Spleen (tissue), 13 donors: Measurements from ENCODE around the gene ATG9A. TPM values are rescaled to one million over a fixed set of nuclear protein-coding genes. Genes with fewer than 3 reads are reported as not detected.

Source experiments
- DNase-seq: peaks from one replicate; pipeline ENCODE4 v3.0.0-alpha.2; 2020
- H3K27ac ChIP-seq, 8 donors: fragments of 200-600 bp; sonication (generic) in 7 of 8; 1 replicate in 4 of 8; 2 replicates in 4 of 8; pipeline versions ENCODE4 v1.5.0 to v1.8.0; 2016 to 2021; ENCODE audit warnings: inconsistent platforms in 4 of 8, mild to moderate bottlenecking in 4 of 8, moderate library complexity in 1 of 8
- H3K27me3 ChIP-seq, 7 donors: fragments of 200-600 bp; sonication (generic) in 6 of 7; replicated peaks in 1 of 7; 1 replicate in 4 of 7; 2 replicates in 3 of 7; pipeline versions ENCODE4 v1.5.0 to v1.8.0; 2016 to 2021; ENCODE audit warnings: inconsistent platforms in 3 of 7, mild to moderate bottlenecking in 1 of 7
- H3K36me3 ChIP-seq, 6 donors: fragments of 200-600 bp; sonication (generic) in 5 of 6; 1 replicate in 4 of 6; 2 replicates in 2 of 6; pipeline versions ENCODE4 v1.5.0 to v1.8.0; 2016 to 2021; ENCODE audit warnings: inconsistent platforms in 2 of 6
- H3K4me1 ChIP-seq, 6 donors: fragments of 200-600 bp; sonication (generic) in 5 of 6; 1 replicate in 3 of 6; 2 replicates in 3 of 6; pipeline versions ENCODE4 v1.5.0 to v1.8.0; 2016 to 2021; ENCODE audit warnings: inconsistent platforms in 3 of 6
- H3K4me3 ChIP-seq, 8 donors: fragments of 200-600 bp; sonication (generic) in 7 of 8; 1 replicate in 4 of 8; 2 replicates in 4 of 8; pipeline versions ENCODE4 v1.5.0 to v1.8.0; 2016 to 2021; ENCODE audit warnings: inconsistent platforms in 4 of 8, mild to moderate bottlenecking in 4 of 8, moderate library complexity in 2 of 8
- H3K9me3 ChIP-seq, 8 donors: fragments of 200-600 bp; sonication (generic) in 7 of 8; 1 replicate in 4 of 8; 2 replicates in 4 of 8; pipeline versions ENCODE4 v1.5.0 to v1.8.0; 2016 to 2021; ENCODE audit warnings: inconsistent platforms in 4 of 8
- POLR2A ChIP-seq, 3 donors: fragments of 450-650 bp; IDR thresholded peaks; one replicate each; pipeline ENCODE4 v1.5.1; 2017; ENCODE audit warnings: antibody characterized with exemption in 3 of 3, mild to moderate bottlenecking in 1 of 3
- POLR2AphosphoS5 ChIP-seq, 3 donors: sonication (generic); formaldehyde crosslinking; IDR thresholded peaks; one replicate each; pipeline ENCODE4 v1.5.1; 2017; ENCODE audit warnings: antibody characterized with exemption in 3 of 3
- WGBS, 5 donors: extraction: QIAGEN DNeasy Blood & Tissue Kit in 3 of 5; methylation state at CpG; one replicate each; pipeline versions ENCODE4 v1.1.5 to v1.1.7; 2013 to 2018; 5-methylcytosine and 5-hydroxymethylcytosine counted together
- intact Hi-C: fragments of 100-400 bp; cut with DNase I; formaldehyde crosslinking; loops from one replicate; pipeline ENCODE4 v1.15.0; 2023; ENCODE audit warnings: low total_unique reads
- long read RNA-seq, 2 donors: transcript quantifications; one replicate each; lab custom pipeline, GENCODE V29; 2026
- polyA plus RNA-seq, 3 donors: library from polyadenylated mRNA; stranded (reverse); fragments of 200-250 nt; gene quantifications; one replicate each; pipeline ENCODE4 v1.2.1, GENCODE V29; 2013
- total RNA-seq, 7 donors: library from RNA; depleted of rRNA in 3 of 7; stranded (reverse); fragments of >200 nt in 3 of 7; fragmentation: NEBNext Ultra II Directional in 4 of 7; extraction: Animal tissue kit (Norgen Biotek cat#: 25700) in 4 of 7; gene quantifications; one replicate each; pipeline versions ENCODE4 v1.1.0 to v1.2.1, GENCODE V29; 2016 to 2021
- TF ChIP-seq, protein P1 (sequence below), 11 experiments: fragments of 200-600 bp in 7 of 11; fragments of 450-650 bp in 4 of 11; sonication (generic) in 4 of 11; IDR thresholded peaks in 8 of 11; conservative IDR thresholded peaks in 3 of 11; 1 replicate in 7 of 11; 2 replicates in 4 of 11; pipeline versions ENCODE4 v1.4.0 to v1.8.0; 2016 to 2021; ENCODE audit warnings: antibody characterized with exemption in 11 of 11, inconsistent platforms in 4 of 11, mild to moderate bottlenecking in 1 of 11
- donor health status: healthy with polysubstance abuse.
- donor health status: DM: no; HTN: no; CAD: no; lungs with moderate emphysema.
- donor health status: DM: no; HTN: no; CAD: no.
- donor health status: Bipolar disorder and iron deficiency.
- donor health status: healthy.
- donor health status: DM: no; HTN: no; CAD: no.
- donor health status: DM: yes; HTN: yes; CAD: no.

Gene ATG9A, protein sequence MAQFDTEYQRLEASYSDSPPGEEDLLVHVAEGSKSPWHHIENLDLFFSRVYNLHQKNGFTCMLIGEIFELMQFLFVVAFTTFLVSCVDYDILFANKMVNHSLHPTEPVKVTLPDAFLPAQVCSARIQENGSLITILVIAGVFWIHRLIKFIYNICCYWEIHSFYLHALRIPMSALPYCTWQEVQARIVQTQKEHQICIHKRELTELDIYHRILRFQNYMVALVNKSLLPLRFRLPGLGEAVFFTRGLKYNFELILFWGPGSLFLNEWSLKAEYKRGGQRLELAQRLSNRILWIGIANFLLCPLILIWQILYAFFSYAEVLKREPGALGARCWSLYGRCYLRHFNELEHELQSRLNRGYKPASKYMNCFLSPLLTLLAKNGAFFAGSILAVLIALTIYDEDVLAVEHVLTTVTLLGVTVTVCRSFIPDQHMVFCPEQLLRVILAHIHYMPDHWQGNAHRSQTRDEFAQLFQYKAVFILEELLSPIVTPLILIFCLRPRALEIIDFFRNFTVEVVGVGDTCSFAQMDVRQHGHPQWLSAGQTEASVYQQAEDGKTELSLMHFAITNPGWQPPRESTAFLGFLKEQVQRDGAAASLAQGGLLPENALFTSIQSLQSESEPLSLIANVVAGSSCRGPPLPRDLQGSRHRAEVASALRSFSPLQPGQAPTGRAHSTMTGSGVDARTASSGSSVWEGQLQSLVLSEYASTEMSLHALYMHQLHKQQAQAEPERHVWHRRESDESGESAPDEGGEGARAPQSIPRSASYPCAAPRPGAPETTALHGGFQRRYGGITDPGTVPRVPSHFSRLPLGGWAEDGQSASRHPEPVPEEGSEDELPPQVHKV
- total RNA-seq (10 to 100 TPM; 34.7 to 68.2 (median 47.2) TPM), polyA plus RNA-seq (10 to 100 TPM in 2 of 3 donors, 1 to 10 TPM in 1; 9.4 to 13.8 (median 12.6) TPM)
- long read RNA-seq, donor 1, partial matches to known transcripts, result 0 of 3 reads
- long read RNA-seq, donor 1, other reads (novel, unspliced or antisense), result 0 of 3 reads
- long read RNA-seq, donor 2, full-length matches to known transcripts, result 3 of 3 reads
- long read RNA-seq, donor 2, partial matches to known transcripts, result 0 of 3 reads
- long read RNA-seq, donor 2, other reads (novel, unspliced or antisense), result 0 of 3 reads

DNA sequence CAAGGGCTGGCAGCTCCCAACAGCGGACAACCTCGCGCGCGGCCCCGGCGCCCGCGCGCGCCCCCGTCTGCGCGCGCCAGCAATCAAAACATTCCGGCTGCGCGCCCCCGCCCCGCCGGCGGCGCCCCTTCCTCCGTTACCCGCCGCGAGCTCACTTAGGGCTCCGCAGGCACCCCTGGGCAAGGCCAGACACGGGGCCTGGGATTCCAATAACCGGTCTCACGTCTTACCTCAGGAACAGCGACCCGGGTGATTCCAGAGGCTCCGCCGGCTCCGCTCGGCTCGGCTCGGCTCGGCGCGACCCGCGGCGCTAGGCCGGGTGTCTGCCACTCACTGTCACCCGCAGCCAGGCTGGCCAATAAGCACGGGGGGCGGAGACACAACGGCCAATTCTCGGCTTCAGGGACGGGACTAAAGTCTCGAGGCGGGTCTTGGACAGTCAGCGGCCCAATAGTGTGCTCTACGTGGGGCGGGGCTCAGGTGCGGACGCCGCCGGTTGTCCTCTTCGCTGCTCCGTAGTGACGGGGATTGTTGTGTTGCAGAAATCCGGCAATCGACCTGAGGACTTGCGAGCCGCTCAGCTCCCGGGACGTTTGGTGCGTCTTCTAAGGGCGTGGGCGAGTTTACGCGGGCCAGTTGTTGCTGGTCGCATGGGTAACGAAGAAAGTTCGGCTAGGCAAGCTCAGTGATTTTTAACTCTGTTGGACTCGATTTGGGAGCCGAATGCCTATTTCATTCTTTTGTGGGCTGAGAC lies at the start of gene ATG9A, which contains the start of gene ANKZF1:
ATG9A (minus strand) TSS at position 332 of the 754 bp plus-strand sequence. CDS start 1,612 bp downstream, outside the sequence.
ANKZF1 (plus strand) TSS at position 502 of the 754 bp plus-strand sequence. CDS start 452 bp downstream, outside the sequence.
- DNase-seq, result peak; percentile 100
- intact Hi-C loops, result loop anchor here (5.0 kb wide), 1 partner anchor 48 kb away; the partner anchor contains the start of gene DNAJB2
- Histone ChIP-seq H3K36me3 (peaks cover 0 to 69% (median 48%) of the 10 kb centered on the region in 6 donors), H3K27me3 (no peaks in the 10 kb centered on the region), H3K4me3 (peak within 1 kb of the TSS; percentile 56 to 79 (median 73)), H3K27ac (peak within 1 kb of the TSS; percentile 88 to 99 (median 97)), H3K4me1 (peaks cover 18 to 75% (median 50%) of the 10 kb centered on the region in 6 donors), H3K9me3 (no peaks in the 10 kb centered on the region)
- 0 to 1% (median 0%) methylated on average over 39 to 80 of the region's 80 CpGs for WGBS, 5 donors
- TF ChIP-seq, protein P1, sequence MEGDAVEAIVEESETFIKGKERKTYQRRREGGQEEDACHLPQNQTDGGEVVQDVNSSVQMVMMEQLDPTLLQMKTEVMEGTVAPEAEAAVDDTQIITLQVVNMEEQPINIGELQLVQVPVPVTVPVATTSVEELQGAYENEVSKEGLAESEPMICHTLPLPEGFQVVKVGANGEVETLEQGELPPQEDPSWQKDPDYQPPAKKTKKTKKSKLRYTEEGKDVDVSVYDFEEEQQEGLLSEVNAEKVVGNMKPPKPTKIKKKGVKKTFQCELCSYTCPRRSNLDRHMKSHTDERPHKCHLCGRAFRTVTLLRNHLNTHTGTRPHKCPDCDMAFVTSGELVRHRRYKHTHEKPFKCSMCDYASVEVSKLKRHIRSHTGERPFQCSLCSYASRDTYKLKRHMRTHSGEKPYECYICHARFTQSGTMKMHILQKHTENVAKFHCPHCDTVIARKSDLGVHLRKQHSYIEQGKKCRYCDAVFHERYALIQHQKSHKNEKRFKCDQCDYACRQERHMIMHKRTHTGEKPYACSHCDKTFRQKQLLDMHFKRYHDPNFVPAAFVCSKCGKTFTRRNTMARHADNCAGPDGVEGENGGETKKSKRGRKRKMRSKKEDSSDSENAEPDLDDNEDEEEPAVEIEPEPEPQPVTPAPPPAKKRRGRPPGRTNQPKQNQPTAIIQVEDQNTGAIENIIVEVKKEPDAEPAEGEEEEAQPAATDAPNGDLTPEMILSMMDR (IDR thresholded peaks at IDR 0.05 in 8 of 11, conservative IDR thresholded peaks at IDR 0.05 in 3 of 11), result peak in 5 of 11 experiments; percentile 15 to 31 (median 27)
- TF ChIP-seq POLR2A (IDR thresholded peaks at IDR 0.05), result peak in 2 of 3 donors; percentile 69 to 84
- TF ChIP-seq POLR2AphosphoS5 (IDR thresholded peaks at IDR 0.05), result peak; percentile 97 to 99 (median 99)

DNA sequence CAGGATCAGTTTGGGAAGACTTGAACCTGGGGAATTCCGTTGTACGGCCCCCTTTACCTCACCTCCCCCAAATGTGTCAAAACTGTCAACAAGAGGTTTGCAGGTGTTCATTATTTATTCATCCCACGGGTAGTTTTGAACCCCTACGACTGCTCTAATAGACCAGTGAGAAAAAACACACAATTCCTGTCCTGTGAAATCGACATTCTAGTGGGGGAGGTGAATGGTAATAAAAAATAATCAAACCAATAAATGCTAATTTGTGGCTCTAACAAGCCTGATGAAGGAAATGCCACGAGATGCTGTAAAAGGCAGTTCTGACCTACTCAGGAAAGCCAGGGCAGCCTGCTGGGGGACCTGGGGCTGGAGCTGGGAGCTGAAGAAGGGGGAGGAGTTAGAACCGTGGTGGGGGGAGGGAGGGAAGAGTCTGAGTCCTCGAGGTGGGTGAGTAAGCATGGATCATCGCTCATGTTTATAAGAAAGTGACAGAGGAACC lies 49.3 kb upstream of the ATG9A start:
- 5 to 9% (median 8%) methylated on average over 9 of the region's 9 CpGs for WGBS, 5 donors
- H3K4me3 ChIP-seq, result peak overlapping the region; percentile 16 to 78 (median 58)
- DNase-seq, result no peak
- H3K27ac ChIP-seq, result peak overlapping the region; percentile 94 to 99 (median 98)
- H3K9me3 ChIP-seq, result no peaks in the 10 kb centered on the region
- peaks cover 26 to 67% (median 41%) of the 10 kb centered on the region in 6 donors for H3K4me1 ChIP-seq
- TF ChIP-seq POLR2A (IDR thresholded peaks at IDR 0.05) (no peak), POLR2AphosphoS5 (IDR thresholded peaks at IDR 0.05) (no peak)
- TF ChIP-seq, protein P1 (IDR thresholded peaks at IDR 0.05 in 8 of 11, conservative IDR thresholded peaks at IDR 0.05 in 3 of 11), result no peak
- H3K36me3 ChIP-seq, result peaks cover 0 to 34% (median 26%) of the 10 kb centered on the region in 6 donors
- intact Hi-C loops, result loop anchor here (5.0 kb wide), 1 partner anchor 51 kb away; the partner anchor contains the start of genes ANKZF1 and ATG9A
- no peaks in the 10 kb centered on the region for H3K27me3 ChIP-seq
